NCI-H510A (cell line): ENCODE measurements around the gene GNS.

Source experiments
- DNase-seq: peaks from one replicate; lab custom pipeline; 2025; lab: John Stamatoyannopoulos, UW

GNS gene

GRCh38 chr12:64735442-64735841 lies 23.8 kb downstream of the GNS start:
- no peak for DNase-seq

- no peak for DNase-seq
Measured at GRCh38 chr12:64733857-64734256, 25.3 kb downstream of the GNS start.

GRCh38 chr12:64731683-64732082 lies 27.5 kb downstream of the GNS start:
- no peak for DNase-seq

- DNase-seq, result no peak
Measured at GRCh38 chr12:64730588-64730969, 28.6 kb downstream of the GNS start.

GRCh38 chr12:64729909-64730587 lies 29.2 kb downstream of the GNS start:
- no peak for DNase-seq

- no peak for DNase-seq
Measured at GRCh38 chr12:64724201-64724745, 34.9 kb downstream of the GNS start.

GRCh38 chr12:64723630-64724029 lies 35.6 kb downstream of the GNS start:
- no peak for DNase-seq

GRCh38 chr12:64722835-64723234 lies 36.4 kb downstream of the GNS start:
- DNase-seq, result no peak

- DNase-seq, result no peak
Measured at GRCh38 chr12:64720884-64721283, 38.3 kb downstream of the GNS start.

- DNase-seq, result no peak
Measured at GRCh38 chr12:64718649-64719048, 40.6 kb downstream of the GNS start.

- no peak for DNase-seq
Measured at GRCh38 chr12:64716839-64717455, 42.3 kb downstream of the GNS start.

GRCh38 chr12:64716371-64716770 lies 42.8 kb downstream of the GNS start:
- DNase-seq, result no peak

- DNase-seq, result no peak
Measured at GRCh38 chr12:64714551-64714968, 44.6 kb downstream of the GNS start.

- no peak for DNase-seq
Measured at GRCh38 chr12:64713376-64713775, 45.8 kb downstream of the GNS start.

- DNase-seq, result no peak
Measured at GRCh38 chr12:64709429-64709828, 49.8 kb downstream of the GNS start.

GRCh38 chr12:64707926-64708325 lies 51.3 kb downstream of the GNS start:
- DNase-seq, result no peak

- no peak for DNase-seq
Measured at GRCh38 chr12:64707362-64707761, 51.8 kb downstream of the GNS start.

GRCh38 chr12:64706857-64707256 lies 52.3 kb downstream of the GNS start:
- DNase-seq, result no peak

- no peak for DNase-seq
Measured at GRCh38 chr12:64706306-64706705, 52.9 kb downstream of the GNS start.

- DNase-seq, result no peak
Measured at GRCh38 chr12:64701283-64701682, 57.9 kb downstream of the GNS start.

GRCh38 chr12:64700532-64700931 lies 58.7 kb downstream of the GNS start:
- no peak for DNase-seq

GRCh38 chr12:64699504-64700115 lies 59.6 kb downstream of the GNS start:
- DNase-seq, result no peak

- DNase-seq, result no peak
Measured at GRCh38 chr12:64696080-64696741, 63.0 kb downstream of the GNS start.
